ENCODE results near the gene MEX3A.
"Not testable (repeated sequence)": the region's sequence is repeated elsewhere in the genome, so short reads cannot be mapped to it uniquely, and the experiment has no call there.

MEX3A gene

GRCh38 chr1:156073110-156073687, 9.1 kb downstream of the MEX3A start:
- no peaks in the 10 kb centered on the region for H3K9me3 ChIP-seq (ENCODE audit: insufficient read depth, low read depth, low read length)

GRCh38 chr1:156072251-156072650, 10.0 kb downstream of the MEX3A start:
- no peak overlapping the region for H3K4me2 ChIP-seq (ENCODE audit: low read depth, low read length, poor library complexity, severe bottlenecking)
- no peak overlapping the region for H3K4me3 ChIP-seq (ENCODE audit: low read length, poor library complexity, severe bottlenecking)
- no peaks in the 10 kb centered on the region for H3K9me3 ChIP-seq (ENCODE audit: insufficient read depth, low read depth, low read length)
- H3K36me3 ChIP-seq (ENCODE audit: insufficient read depth, low read length) = peaks cover 14% of the 10 kb centered on the region; the same call in 1 of the 2 replicates
- no peak overlapping the region for H3K9ac ChIP-seq (ENCODE audit: low read depth, low read length, poor library complexity, severe bottlenecking)
- TF ChIP-seq EZH2phosphoT487 (IDR thresholded peaks at IDR 0.05; ENCODE audit: borderline replicate concordance) = no peak
- TF ChIP-seq CTCF (conservative IDR thresholded peaks at IDR 0.05; ENCODE audit: low read length) = no peak
- no peak overlapping the region for H2AFZ ChIP-seq (ENCODE audit: low read length)
- no peaks in the 10 kb centered on the region for H3K9me2 ChIP-seq (replicated peaks; ENCODE audit: low read depth, low read length)
- H3K4me1 ChIP-seq (ENCODE audit: insufficient read depth, low read length, poor library complexity, severe bottlenecking) = peaks cover 10% of the 10 kb centered on the region
- peaks cover 3% of the 10 kb centered on the region for H3F3A ChIP-seq (ENCODE audit: low read depth)
- H3K27me3 ChIP-seq (ENCODE audit: insufficient read depth, low read length, poor library complexity, severe bottlenecking) = no peaks in the 10 kb centered on the region
- H3K79me2 ChIP-seq (ENCODE audit: insufficient read depth, low read length) = peaks cover 10% of the 10 kb centered on the region; the same call in 1 of the 2 replicates
- H4K20me1 ChIP-seq (ENCODE audit: insufficient read depth, low read length, poor library complexity, severe bottlenecking) = peaks cover 18% of the 10 kb centered on the region

More at GRCh38 chr1:156073110-156073687, 9.1 kb downstream of the MEX3A start:
- H3K4me1 ChIP-seq (ENCODE audit: insufficient read depth, low read length, poor library complexity, severe bottlenecking) = peaks cover 14% of the 10 kb centered on the region
- H3K4me2 ChIP-seq (ENCODE audit: low read depth, low read length, poor library complexity, severe bottlenecking) = no peak overlapping the region
- no peaks in the 10 kb centered on the region for H3K9me2 ChIP-seq (replicated peaks; ENCODE audit: low read depth, low read length)
- H3F3A ChIP-seq (ENCODE audit: low read depth) = peaks cover 3% of the 10 kb centered on the region
- H3K79me2 ChIP-seq (ENCODE audit: insufficient read depth, low read length) = peaks cover 19% of the 10 kb centered on the region; the same call in 1 of the 2 replicates
- TF ChIP-seq EZH2phosphoT487 (IDR thresholded peaks at IDR 0.05; ENCODE audit: borderline replicate concordance) = no peak
- TF ChIP-seq CTCF (conservative IDR thresholded peaks at IDR 0.05; ENCODE audit: low read length) = no peak
- H3K4me3 ChIP-seq (ENCODE audit: low read length, poor library complexity, severe bottlenecking) = no peak overlapping the region
- peaks cover 27% of the 10 kb centered on the region for H4K20me1 ChIP-seq (ENCODE audit: insufficient read depth, low read length, poor library complexity, severe bottlenecking)
- peaks cover 18% of the 10 kb centered on the region; the same call in 1 of the 2 replicates for H3K36me3 ChIP-seq (ENCODE audit: insufficient read depth, low read length)
- H2AFZ ChIP-seq (ENCODE audit: low read length) = no peak overlapping the region
- H3K9ac ChIP-seq (ENCODE audit: low read depth, low read length, poor library complexity, severe bottlenecking) = no peak overlapping the region
- H3K27me3 ChIP-seq (ENCODE audit: insufficient read depth, low read length, poor library complexity, severe bottlenecking) = no peaks in the 10 kb centered on the region

- not testable (repeated sequence) for H3K9ac ChIP-seq (ENCODE audit: low read depth, low read length, poor library complexity, severe bottlenecking); H3F3A ChIP-seq (ENCODE audit: low read depth); H3K36me3 ChIP-seq (ENCODE audit: insufficient read depth, low read length); H2AFZ ChIP-seq (ENCODE audit: low read length); H3K27me3 ChIP-seq (ENCODE audit: insufficient read depth, low read length, poor library complexity, severe bottlenecking); H3K4me2 ChIP-seq (ENCODE audit: low read depth, low read length, poor library complexity, severe bottlenecking); H3K4me3 ChIP-seq (ENCODE audit: low read length, poor library complexity, severe bottlenecking); H3K4me1 ChIP-seq (ENCODE audit: insufficient read depth, low read length, poor library complexity, severe bottlenecking); H3K79me2 ChIP-seq (ENCODE audit: insufficient read depth, low read length); H3K9me3 ChIP-seq (ENCODE audit: insufficient read depth, low read depth, low read length); H3K9me2 ChIP-seq (replicated peaks; ENCODE audit: low read depth, low read length)
- peaks cover 17% of the 10 kb centered on the region for H4K20me1 ChIP-seq (ENCODE audit: insufficient read depth, low read length, poor library complexity, severe bottlenecking)
Observed at GRCh38 chr1:156071332-156071816, 10.9 kb downstream of the MEX3A start.

GRCh38 chr1:156070548-156070947, 11.7 kb downstream of the MEX3A start:
- H4K20me1 ChIP-seq (ENCODE audit: insufficient read depth, low read length, poor library complexity, severe bottlenecking) = peaks cover 9% of the 10 kb centered on the region
- no peaks in the 10 kb centered on the region for H3K9me3 ChIP-seq (ENCODE audit: insufficient read depth, low read depth, low read length)
- no peak overlapping the region for H3K4me3 ChIP-seq (ENCODE audit: low read length, poor library complexity, severe bottlenecking)
- H3K4me1 ChIP-seq (ENCODE audit: insufficient read depth, low read length, poor library complexity, severe bottlenecking) = peaks cover 4% of the 10 kb centered on the region
- no peak overlapping the region for H3K9ac ChIP-seq (ENCODE audit: low read depth, low read length, poor library complexity, severe bottlenecking)
- no peak for TF ChIP-seq EZH2phosphoT487 (IDR thresholded peaks at IDR 0.05; ENCODE audit: borderline replicate concordance)
- TF ChIP-seq CTCF (conservative IDR thresholded peaks at IDR 0.05; ENCODE audit: low read length) = no peak
- H3K79me2 ChIP-seq (ENCODE audit: insufficient read depth, low read length) = peaks cover 3% of the 10 kb centered on the region; the same call in 1 of the 2 replicates
- no peak overlapping the region for H2AFZ ChIP-seq (ENCODE audit: low read length)
- no peaks in the 10 kb centered on the region for H3K9me2 ChIP-seq (replicated peaks; ENCODE audit: low read depth, low read length)
- H3F3A ChIP-seq (ENCODE audit: low read depth) = peaks cover 3% of the 10 kb centered on the region
- H3K4me2 ChIP-seq (ENCODE audit: low read depth, low read length, poor library complexity, severe bottlenecking) = no peak overlapping the region
- no peaks in the 10 kb centered on the region for H3K27me3 ChIP-seq (ENCODE audit: insufficient read depth, low read length, poor library complexity, severe bottlenecking)
- no peaks in the 10 kb centered on the region; the same call in 1 of the 2 replicates for H3K36me3 ChIP-seq (ENCODE audit: insufficient read depth, low read length)
